GM18873 (cell line): ENCODE results near the gene EPHA2.
"Not testable (repeated sequence)": the region's sequence is repeated elsewhere in the genome, so short reads cannot be mapped to it uniquely, and the experiment has no call there.

Experiments used
- ATAC-seq: cut with Tn5 transposase; IDR thresholded peaks from one replicate; pipeline ENCODE4 v1.9.1; 2021; ENCODE audit warnings: mild to moderate bottlenecking, moderate library complexity, moderate number of reproducible peaks; ENCODE audit not compliant: unreplicated experiment, low FRiP score

EPHA2 gene

GRCh38 chr1:16168622-16169360 lies 12.9 kb upstream of the EPHA2 start:
- no peak for ATAC-seq

DNA sequence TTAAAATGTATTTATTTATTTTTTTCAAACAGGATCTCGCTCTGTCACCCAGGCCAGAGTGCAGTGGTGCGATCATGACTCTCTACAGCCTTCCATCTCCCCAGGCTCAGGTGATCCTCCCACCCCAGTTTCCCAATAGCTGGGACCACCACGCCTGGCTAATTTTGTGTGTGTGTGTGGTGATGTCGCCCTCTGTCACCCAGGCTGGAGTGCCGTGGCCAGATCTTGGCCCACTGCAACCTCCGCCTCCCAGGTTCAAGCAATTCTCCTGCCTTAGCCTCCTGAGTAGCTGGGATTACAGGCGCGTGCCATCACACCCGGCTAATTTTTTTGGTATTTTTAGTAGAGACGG lies 12.3 kb upstream of the EPHA2 start:
- not testable (repeated sequence) for ATAC-seq

DNA sequence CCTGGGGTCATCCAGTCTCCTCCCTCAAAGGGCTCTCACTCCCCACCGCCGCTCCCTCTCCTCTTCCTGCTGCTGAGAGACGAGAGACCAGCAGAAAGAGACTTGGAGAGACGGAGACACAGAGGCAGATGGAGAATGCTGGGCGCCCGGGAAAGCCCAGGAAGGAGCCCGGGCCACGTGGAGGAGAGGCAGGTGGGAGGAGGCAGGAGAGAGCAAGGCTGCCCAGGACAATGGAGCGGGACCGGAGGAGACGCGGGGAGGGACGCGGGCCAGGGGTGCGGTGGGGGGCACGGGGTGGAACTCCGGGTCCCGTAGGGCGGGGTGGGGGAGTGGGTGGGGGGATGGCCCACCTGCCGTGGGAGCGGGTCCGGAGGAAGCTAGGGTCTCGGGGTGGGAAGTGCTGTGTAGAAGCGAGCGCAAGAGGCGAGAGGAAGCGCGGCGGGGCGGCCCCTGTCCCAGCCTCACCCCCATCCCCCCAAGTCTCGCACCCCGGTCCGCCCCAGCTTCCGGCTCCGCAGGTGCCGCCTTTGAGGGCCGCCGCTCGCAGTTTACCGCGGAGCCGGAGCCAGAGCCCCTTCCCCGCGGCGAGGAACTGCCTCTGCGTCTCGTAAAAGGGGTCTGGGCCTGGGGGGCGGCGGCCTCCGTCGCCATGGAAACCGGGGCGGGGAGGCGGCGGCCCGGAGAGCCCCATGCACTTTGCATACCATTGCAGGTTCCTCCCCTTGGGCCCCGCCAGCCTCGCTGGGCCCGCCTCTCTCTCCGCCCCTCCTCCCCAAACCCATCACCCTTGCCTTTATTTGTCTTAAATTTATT lies 11.7 kb upstream of the EPHA2 start:
- no peak for ATAC-seq

- ATAC-seq = no peak
Measured at GRCh38 chr1:16166117-16166516, 10.2 kb upstream of the EPHA2 start.

GRCh38 chr1:16165548-16165947 lies 9.7 kb upstream of the EPHA2 start:
- ATAC-seq = no peak

DNA sequence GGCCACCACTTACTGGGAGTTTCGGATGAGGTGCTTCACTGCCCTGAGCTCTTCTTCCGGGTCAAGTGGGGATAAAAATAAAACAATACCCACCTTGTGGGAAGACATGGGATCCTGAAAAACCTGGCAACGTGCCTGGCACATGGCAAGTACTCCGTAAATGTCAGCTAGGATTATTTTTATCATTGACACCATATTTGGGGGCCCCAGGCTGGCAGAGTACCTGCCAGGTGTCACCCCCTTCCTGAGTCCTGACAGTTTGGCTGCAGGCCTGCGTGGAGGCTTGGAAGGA lies 9.2 kb upstream of the EPHA2 start:
- ATAC-seq = no peak

GRCh38 chr1:16164213-16165072 lies 8.6 kb upstream of the EPHA2 start:
- ATAC-seq = no peak

DNA sequence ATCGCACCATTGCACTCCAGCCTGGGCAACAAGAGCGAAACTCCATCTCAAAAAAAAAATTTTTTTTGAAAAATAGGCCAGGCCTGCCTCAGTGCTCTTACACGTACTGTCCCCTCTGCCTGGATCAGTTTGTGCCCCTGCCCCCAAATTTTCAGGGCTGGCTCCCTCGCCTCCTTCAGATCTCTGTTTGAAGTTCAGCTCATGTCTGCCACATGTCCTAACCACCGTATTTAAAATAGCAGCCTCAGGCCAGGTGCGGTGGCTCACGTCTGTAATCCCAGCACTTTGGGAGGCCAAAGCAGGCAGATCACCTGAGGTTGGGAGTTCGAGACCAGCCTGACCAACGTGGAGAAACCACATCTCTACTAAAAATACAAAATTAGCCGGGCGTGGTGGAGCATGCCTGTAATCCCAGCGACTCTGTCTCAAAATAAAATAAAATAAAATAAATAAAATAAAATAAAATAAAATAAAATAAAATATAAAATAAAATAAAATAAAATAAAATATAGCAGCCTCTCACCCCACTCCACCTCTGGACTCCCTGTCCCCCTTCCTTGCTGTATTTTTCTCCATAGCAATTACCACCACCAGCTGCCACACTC lies 7.8 kb upstream of the EPHA2 start:
- not testable (repeated sequence) for ATAC-seq

DNA sequence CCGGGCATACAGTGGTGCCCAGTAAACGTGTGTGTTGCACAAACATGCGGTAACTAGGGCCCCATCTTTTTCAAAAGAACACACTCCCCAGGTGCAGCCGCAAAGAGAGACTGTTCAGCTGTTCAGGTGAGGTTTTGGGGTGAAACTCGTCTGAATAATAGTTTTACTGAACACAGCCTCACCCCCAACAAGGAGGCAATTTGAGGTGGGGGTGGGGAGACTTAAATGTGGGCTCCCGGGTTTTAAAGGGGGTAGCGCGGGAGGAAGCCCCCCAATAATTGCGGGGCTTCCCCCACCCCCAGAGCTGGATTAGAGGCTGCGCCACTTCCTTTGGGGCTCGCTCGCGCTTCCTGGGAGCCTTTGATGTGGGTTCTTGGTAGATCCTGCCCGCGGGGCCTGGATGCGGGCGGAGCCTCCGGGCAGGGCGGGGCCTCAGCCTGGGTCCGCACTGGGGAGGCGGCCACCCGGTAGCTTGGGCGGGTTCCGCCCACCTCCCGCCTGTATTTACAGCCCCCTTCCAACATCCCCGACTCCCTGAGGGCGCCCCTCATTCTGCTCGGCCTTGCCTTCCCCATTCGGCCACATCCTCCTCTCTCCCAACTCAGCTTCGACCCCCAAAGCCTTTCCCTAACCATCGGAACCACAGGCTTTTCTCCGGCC lies 6.4 kb upstream of the EPHA2 start:
- ATAC-seq = no peak

DNA sequence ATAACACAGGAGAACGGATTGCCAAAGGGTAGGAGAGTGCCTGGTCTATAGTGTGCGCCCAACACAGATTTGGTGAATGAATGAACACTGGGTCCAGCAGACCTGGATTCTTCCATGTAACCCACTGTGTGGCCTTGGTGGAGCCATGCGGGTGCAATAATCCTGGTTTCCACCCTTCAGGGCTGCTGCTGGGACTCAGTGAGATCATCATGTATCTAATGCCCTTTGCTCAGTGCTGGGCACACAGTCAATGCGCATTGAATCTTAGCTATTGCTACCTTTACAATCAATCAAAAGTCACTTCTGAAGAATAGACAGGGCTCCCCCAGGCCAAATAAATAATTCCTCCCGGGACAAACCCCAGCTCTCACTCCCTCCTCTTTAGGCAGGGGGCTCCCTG lies 5.8 kb upstream of the EPHA2 start:
- ATAC-seq = no peak

- ATAC-seq = no peak
Measured at GRCh38 chr1:16158993-16159831, 3.3 kb upstream of the EPHA2 start.

- ATAC-seq = no peak
Measured at GRCh38 chr1:16158025-16158424, 2.2 kb upstream of the EPHA2 start.

DNA sequence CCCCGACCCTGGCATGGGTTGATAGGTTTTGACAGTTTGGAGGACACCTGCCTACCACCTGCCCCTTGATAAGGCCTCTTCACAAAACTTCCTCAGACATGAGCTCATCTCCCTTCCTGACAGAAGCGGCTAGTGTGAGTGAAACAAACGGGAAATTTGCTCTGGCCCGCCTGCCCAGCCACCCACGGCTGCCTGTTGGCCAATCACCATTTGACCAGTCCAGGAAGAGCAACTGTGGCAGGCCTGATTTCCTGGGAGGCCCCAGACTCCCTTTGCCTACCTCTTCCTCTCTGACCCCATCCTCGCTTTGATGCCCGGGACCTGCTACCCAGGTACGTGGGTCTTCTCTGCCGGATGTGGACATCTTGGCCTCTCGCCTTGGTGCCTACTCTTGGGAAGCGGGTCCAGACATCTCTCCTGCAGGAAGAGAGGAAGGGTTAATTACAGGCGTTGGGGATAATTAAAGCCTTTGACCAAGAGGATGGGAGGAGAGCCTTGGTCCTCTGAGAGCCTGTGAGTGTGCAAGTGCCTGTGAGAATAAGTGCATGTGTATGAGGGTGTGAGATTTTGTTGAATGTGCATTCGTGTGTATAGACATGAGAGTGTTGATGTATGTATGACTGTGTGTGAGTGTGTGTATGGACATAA lies 1.1 kb upstream of the EPHA2 start:
- no peak for ATAC-seq

- ATAC-seq = no peak
Measured at GRCh38 chr1:16153999-16154673, 1.7 kb downstream of the EPHA2 start.

DNA sequence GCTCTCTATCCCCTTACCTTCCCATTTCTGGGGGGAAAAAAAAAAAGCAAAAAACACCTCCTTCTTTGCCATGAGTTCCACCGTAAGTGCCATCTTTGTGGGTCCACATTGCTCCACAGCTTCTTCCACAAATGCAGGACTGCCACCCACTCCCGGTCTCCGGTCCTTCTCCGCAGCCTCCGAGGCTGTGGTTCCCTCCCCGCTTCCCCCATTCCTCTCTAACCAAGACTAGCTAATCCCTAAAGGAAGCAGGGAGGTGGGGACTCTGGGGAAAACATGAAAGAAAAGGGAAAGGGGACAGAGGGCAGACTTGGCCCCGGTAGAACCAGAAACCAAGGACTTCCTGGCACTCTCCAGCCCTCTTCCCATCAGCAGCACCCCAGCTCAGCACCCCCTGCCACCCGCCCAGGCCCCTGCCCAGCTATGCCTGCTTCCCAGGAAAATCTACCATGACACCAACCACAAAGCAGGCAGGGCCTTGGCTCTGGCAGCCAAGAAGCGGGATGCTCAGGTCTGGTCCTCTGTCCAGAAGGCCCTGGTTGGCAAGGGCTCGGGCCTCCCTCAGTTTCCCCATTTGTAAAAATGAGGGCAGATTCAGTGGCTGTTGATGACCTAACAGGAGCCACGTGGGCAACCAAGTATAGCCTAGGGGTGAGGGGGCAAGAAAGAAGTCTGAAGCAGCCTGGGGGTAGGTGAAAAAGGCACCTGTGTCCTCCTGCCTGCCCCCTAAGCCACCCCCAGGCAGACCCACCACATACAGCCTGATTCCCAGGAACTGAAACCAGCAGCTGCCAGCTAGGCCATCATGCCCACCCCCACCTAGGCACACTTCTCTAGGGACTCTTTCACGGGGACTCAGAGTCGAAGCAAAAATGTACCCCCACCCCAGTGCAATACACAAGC lies 2.5 kb downstream of the EPHA2 start:
- no peak for ATAC-seq

DNA sequence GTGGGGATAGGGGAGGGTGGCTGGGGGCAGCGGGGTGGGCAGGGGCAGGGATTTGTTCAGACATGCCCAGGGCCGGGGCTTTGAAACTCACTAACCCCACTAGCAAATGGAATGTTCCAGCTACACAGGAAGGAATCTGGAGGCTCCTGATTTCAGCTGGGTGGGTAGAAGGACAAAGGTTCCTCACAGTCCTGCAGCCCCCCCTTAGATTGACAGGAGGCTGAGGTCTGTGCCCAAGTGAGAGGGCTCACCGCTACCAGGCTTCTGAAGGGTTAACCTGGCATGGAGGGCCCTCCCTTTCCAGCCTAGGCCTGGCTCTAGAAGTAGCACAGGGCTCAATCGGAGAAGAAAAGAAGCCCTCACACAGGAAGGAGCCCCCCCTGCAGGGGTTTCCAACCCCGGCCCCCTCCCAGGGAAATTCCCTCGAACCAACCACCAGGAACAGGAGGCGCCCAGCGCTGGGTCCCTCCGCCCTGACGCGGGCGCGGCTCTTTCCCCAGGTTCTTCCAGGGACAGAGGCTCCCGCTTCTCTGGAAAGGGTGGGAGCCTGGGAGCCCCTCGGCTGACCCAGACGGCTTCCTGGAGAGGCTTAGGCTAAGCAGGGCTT lies 3.3 kb downstream of the EPHA2 start:
- ATAC-seq = no peak

GRCh38 chr1:16151995-16152384 lies 3.9 kb downstream of the EPHA2 start:
- no peak for ATAC-seq
